KMS-11 (cell line): Measurements from ENCODE around the gene MEX3A.

Experiments used
- H2AFZ ChIP-seq: fragments of 200-600 bp; sonication (generic); 2 replicates; pipeline ENCODE4 v1.6.1; 2016; ENCODE audit warnings: antibody characterized with exemption, mixed run types, low read depth
- H3K27ac ChIP-seq: fragments of 200-600 bp; sonication (generic); 2 replicates; pipeline ENCODE4 v1.6.1; 2016; ENCODE audit warnings: mild to moderate bottlenecking, mixed run types
- H3K27me3 ChIP-seq: fragments of 200-600 bp; sonication (generic); 2 replicates; pipeline ENCODE4 v1.6.1; 2017; ENCODE audit warnings: mild to moderate bottlenecking, low read depth, mixed run types, moderate library complexity; ENCODE audit not compliant: insufficient read depth
- H3K36me3 ChIP-seq: fragments of 200-600 bp; sonication (generic); 2 replicates; pipeline ENCODE4 v1.6.1; 2017; ENCODE audit warnings: mild to moderate bottlenecking, mixed run types; ENCODE audit not compliant: insufficient read depth
- H3K4me1 ChIP-seq: fragments of 200-600 bp; sonication (generic); 2 replicates; pipeline ENCODE4 v1.6.1; 2016; ENCODE audit warnings: mild to moderate bottlenecking, low read depth, mixed run types; ENCODE audit not compliant: poor library complexity, severe bottlenecking
- H3K4me2 ChIP-seq: fragments of 200-600 bp; sonication (generic); 2 replicates; pipeline ENCODE4 v1.7.0; 2016; ENCODE audit warnings: mild to moderate bottlenecking, mixed run types
- H3K4me3 ChIP-seq: fragments of 200-600 bp; sonication (generic); IDR thresholded peaks from 2 replicates; pipeline ENCODE4 v1.6.1; 2017; ENCODE audit warnings: low read depth, low read length, mixed read lengths; ENCODE audit not compliant: insufficient read depth
- H3K79me2 ChIP-seq: fragments of 200-600 bp; sonication (generic); 2 replicates; pipeline ENCODE4 v1.6.1; 2016; ENCODE audit warnings: low read depth, mixed run types; ENCODE audit not compliant: insufficient read depth
- H3K9ac ChIP-seq: fragments of 200-600 bp; sonication (generic); 2 replicates; pipeline ENCODE4 v1.6.1; 2016; ENCODE audit warnings: mild to moderate bottlenecking, mixed run types
- H4K20me1 ChIP-seq: fragments of 200-600 bp; sonication (generic); 2 replicates; pipeline ENCODE4 v1.6.1; 2016; ENCODE audit warnings: mild to moderate bottlenecking, mixed run types; ENCODE audit not compliant: insufficient read depth
- CTCF ChIP-seq: fragments of 200-600 bp; sonication (generic); conservative IDR thresholded peaks from 2 replicates; pipeline ENCODE4 v1.6.1; 2017; ENCODE audit warnings: low read depth, mild to moderate bottlenecking, antibody characterized with exemption, low read length, moderate library complexity, mixed read lengths

Gene MEX3A

GRCh38 chr1:156082309-156083091 is at the start of gene MEX3A:
TSS of gene MEX3A (minus strand) at chr1:156082465. CDS start at chr1:156081998, 467 bp downstream.
- peak within 1 kb of the TSS; percentile 98 for H3K4me3 ChIP-seq
- H3K36me3 ChIP-seq: no peaks in the 10 kb centered on the region
- H4K20me1 ChIP-seq: no peaks in the 10 kb centered on the region
- H3K9ac ChIP-seq: peak within 1 kb of the TSS; percentile 34
- no peak within 1 kb of the TSS for H3K27ac ChIP-seq
- peaks cover 26% of the 10 kb centered on the region for H3K4me1 ChIP-seq
- H2AFZ ChIP-seq: peak within 1 kb of the TSS; percentile 99
- H3K27me3 ChIP-seq: peaks cover 20% of the 10 kb centered on the region
- H3K4me2 ChIP-seq: peak within 1 kb of the TSS; percentile 98
- no peaks in the 10 kb centered on the region for H3K79me2 ChIP-seq
- TF ChIP-seq CTCF: no peak; the same call in 1 of the 2 replicates

GRCh38 chr1:156130578-156130942 is 48.3 kb upstream of the MEX3A start:
- no peaks in the 10 kb centered on the region for H3K27me3 ChIP-seq
- H3K4me1 ChIP-seq: peaks cover 51% of the 10 kb centered on the region
- no peak overlapping the region; the same call in 1 of the 2 replicates for H3K4me2 ChIP-seq
- H3K36me3 ChIP-seq: no peaks in the 10 kb centered on the region; the same call in 1 of the 2 replicates
- peaks cover 26% of the 10 kb centered on the region for H3K79me2 ChIP-seq
- H3K27ac ChIP-seq: no peak overlapping the region; the same call in 1 of the 2 replicates
- no peak overlapping the region; the same call in 1 of the 2 replicates for H3K9ac ChIP-seq
- peak; percentile 72 for TF ChIP-seq CTCF
- H2AFZ ChIP-seq: no peak overlapping the region
- no peaks in the 10 kb centered on the region for H4K20me1 ChIP-seq
- H3K4me3 ChIP-seq: no peak overlapping the region

GRCh38 chr1:156129687-156130577 is 47.7 kb upstream of the MEX3A start:
- Histone ChIP-seq H3K79me2 (peaks cover 32% of the 10 kb centered on the region), H3K27me3 (no peaks in the 10 kb centered on the region), H4K20me1 (no peaks in the 10 kb centered on the region), H3K4me2 (peak overlapping the region; percentile 92), H3K9ac (peak overlapping the region; percentile 31; the same call in 1 of the 2 replicates), H3K27ac (peak overlapping the region; percentile 90), H3K36me3 (no peaks in the 10 kb centered on the region; the same call in 1 of the 2 replicates), H3K4me3 (no peak overlapping the region), H2AFZ (no peak overlapping the region), H3K4me1 (peaks cover 58% of the 10 kb centered on the region)
- TF ChIP-seq CTCF: peak; percentile 100

- H3K4me2 ChIP-seq: peak overlapping the region; percentile 92
- peaks cover 42% of the 10 kb centered on the region for H3K79me2 ChIP-seq
- H3K9ac ChIP-seq: peak overlapping the region; percentile 31
- peak overlapping the region; percentile 90 for H3K27ac ChIP-seq
- H3K4me1 ChIP-seq: peaks cover 68% of the 10 kb centered on the region
- no peaks in the 10 kb centered on the region for H3K36me3 ChIP-seq
- no peak; the same call in 1 of the 2 replicates for TF ChIP-seq CTCF
- no peaks in the 10 kb centered on the region for H3K27me3 ChIP-seq
- no peaks in the 10 kb centered on the region for H4K20me1 ChIP-seq
- H2AFZ ChIP-seq: peak overlapping the region; percentile 4; the same call in 1 of the 2 replicates
- H3K4me3 ChIP-seq: no peak overlapping the region
These were observed 46.7 kb upstream of the MEX3A start for GRCh38 chr1:156128654-156129597.
